HG03521 (cell line): Measurements from ENCODE around the gene NKX1-2.

Experiments used
- ATAC-seq: cut with Tn5 transposase; IDR thresholded peaks from one replicate; pipeline ENCODE4 v1.9.1; 2021; ENCODE audit warnings: mild to moderate bottlenecking, moderate library complexity; ENCODE audit not compliant: unreplicated experiment

NKX1-2 gene

GRCh38 chr10:124450012-124450782 is at the start of gene NKX1-2:
Gene NKX1-2 (minus strand): TSS chr10:124450035. CDS start chr10:124449943, 92 bp downstream.
- no peak for ATAC-seq

- ATAC-seq = no peak
Observed at GRCh38 chr10:124498056-124498455, 48.2 kb upstream of the NKX1-2 start.

- ATAC-seq = no peak
Observed at GRCh38 chr10:124497196-124497881, 47.5 kb upstream of the NKX1-2 start.

GRCh38 chr10:124496620-124497019 is 46.8 kb upstream of the NKX1-2 start:
- ATAC-seq = no peak

- no peak for ATAC-seq
Observed at GRCh38 chr10:124496150-124496549, 46.3 kb upstream of the NKX1-2 start.

GRCh38 chr10:124495725-124496124 is 45.9 kb upstream of the NKX1-2 start:
- no peak for ATAC-seq

- ATAC-seq = no peak
Observed at GRCh38 chr10:124495162-124495561, 45.3 kb upstream of the NKX1-2 start.

- ATAC-seq = no peak
Observed at GRCh38 chr10:124494046-124494807, 44.4 kb upstream of the NKX1-2 start.

- ATAC-seq = no peak
Observed at GRCh38 chr10:124493214-124493882, 43.5 kb upstream of the NKX1-2 start.

GRCh38 chr10:124492266-124492665 is 42.4 kb upstream of the NKX1-2 start:
- ATAC-seq = no peak

GRCh38 chr10:124491105-124491504 is 41.3 kb upstream of the NKX1-2 start:
- no peak for ATAC-seq

- no peak for ATAC-seq
Observed at GRCh38 chr10:124486635-124487034, 36.8 kb upstream of the NKX1-2 start.

GRCh38 chr10:124484661-124485060 is 34.8 kb upstream of the NKX1-2 start:
- no peak for ATAC-seq

- no peak for ATAC-seq
Observed at GRCh38 chr10:124484031-124484430, 34.2 kb upstream of the NKX1-2 start.

- no peak for ATAC-seq
Observed at GRCh38 chr10:124482876-124483275, 33.0 kb upstream of the NKX1-2 start.

- ATAC-seq = no peak
Observed at GRCh38 chr10:124482236-124482800, 32.5 kb upstream of the NKX1-2 start.

- ATAC-seq = no peak
Observed at GRCh38 chr10:124481717-124482116, 31.9 kb upstream of the NKX1-2 start.

- ATAC-seq = no peak
Observed at GRCh38 chr10:124480860-124481259, 31.0 kb upstream of the NKX1-2 start.

GRCh38 chr10:124478515-124478914 is 28.7 kb upstream of the NKX1-2 start:
- no peak for ATAC-seq

GRCh38 chr10:124477614-124478363 is 28.0 kb upstream of the NKX1-2 start:
- no peak for ATAC-seq
